ENCODE results near the gene HNRNPDL.
"Not testable (repeated sequence)": the region's sequence is repeated elsewhere in the genome, so short reads cannot be mapped to it uniquely, and the experiment has no call there.

HNRNPDL gene

GRCh38 chr4:82430193-82430963 is at the start of gene HNRNPDL, which contains the start of gene ENOPH1:
Gene HNRNPDL (minus strand): TSS chr4:82430462. CDS start chr4:82429690, 772 bp downstream.
Gene ENOPH1 (plus strand): TSS chr4:82430590. CDS start chr4:82430830, 240 bp downstream.
- peak; percentile 91 for DNase-seq (ENCODE audit: low read depth)

- DNase-seq (ENCODE audit: low read depth), result no peak
Measured at GRCh38 chr4:82479562-82479961, 49.3 kb upstream of the HNRNPDL start.

GRCh38 chr4:82477469-82477868 is 47.2 kb upstream of the HNRNPDL start:
- DNase-seq (ENCODE audit: low read depth), result not testable (repeated sequence)

- not testable (repeated sequence) for DNase-seq (ENCODE audit: low read depth)
Measured at GRCh38 chr4:82475931-82476330, 45.7 kb upstream of the HNRNPDL start.

GRCh38 chr4:82473621-82474164 is 43.4 kb upstream of the HNRNPDL start:
- no peak for DNase-seq (ENCODE audit: low read depth)

GRCh38 chr4:82473080-82473479 is 42.8 kb upstream of the HNRNPDL start:
- not testable (repeated sequence) for DNase-seq (ENCODE audit: low read depth)

GRCh38 chr4:82469791-82470345 is 39.6 kb upstream of the HNRNPDL start:
- DNase-seq (ENCODE audit: low read depth), result peak; percentile 32

- DNase-seq (ENCODE audit: low read depth), result no peak
Measured at GRCh38 chr4:82467471-82467870, 37.2 kb upstream of the HNRNPDL start.

GRCh38 chr4:82463221-82463620 is 33.0 kb upstream of the HNRNPDL start:
- DNase-seq (ENCODE audit: low read depth), result no peak

GRCh38 chr4:82462415-82462831 is 32.2 kb upstream of the HNRNPDL start:
- peak; percentile 87 for DNase-seq (ENCODE audit: low read depth)

- DNase-seq (ENCODE audit: low read depth), result no peak
Measured at GRCh38 chr4:82461710-82462109, 31.4 kb upstream of the HNRNPDL start.

- DNase-seq (ENCODE audit: low read depth), result no peak
Measured at GRCh38 chr4:82458729-82459128, 28.5 kb upstream of the HNRNPDL start.

- no peak for DNase-seq (ENCODE audit: low read depth)
Measured at GRCh38 chr4:82457266-82457665, 27.0 kb upstream of the HNRNPDL start.

- no peak for DNase-seq (ENCODE audit: low read depth)
Measured at GRCh38 chr4:82452026-82452425, 21.8 kb upstream of the HNRNPDL start.

- DNase-seq (ENCODE audit: low read depth), result no peak
Measured at GRCh38 chr4:82450966-82451755, 20.9 kb upstream of the HNRNPDL start.

- no peak for DNase-seq (ENCODE audit: low read depth)
Measured at GRCh38 chr4:82447886-82448285, 17.6 kb upstream of the HNRNPDL start.

GRCh38 chr4:82439088-82439487 is 8.8 kb upstream of the HNRNPDL start:
- no peak for DNase-seq (ENCODE audit: low read depth)

GRCh38 chr4:82437285-82438005 is 7.2 kb upstream of the HNRNPDL start:
- DNase-seq (ENCODE audit: low read depth), result no peak

- DNase-seq (ENCODE audit: low read depth), result no peak
Measured at GRCh38 chr4:82436780-82437179, 6.5 kb upstream of the HNRNPDL start.

GRCh38 chr4:82436130-82436529 is 5.9 kb upstream of the HNRNPDL start:
- DNase-seq (ENCODE audit: low read depth), result no peak

GRCh38 chr4:82434949-82435348 is 4.7 kb upstream of the HNRNPDL start:
- no peak for DNase-seq (ENCODE audit: low read depth)

- DNase-seq (ENCODE audit: low read depth), result no peak
Measured at GRCh38 chr4:82433791-82434190, 3.5 kb upstream of the HNRNPDL start.
